WERI-Rb-1 (cell line): Measurements from ENCODE around the gene EPB41L4B.

Experiments used
- DNase-seq: peaks from one replicate; pipeline ENCODE4 v3.0.0-alpha.2; 2020
- H3K27ac ChIP-seq: fragments of 250-450 bp; sonication (Bioruptor Pico); 2 replicates; pipeline ENCODE4 v1.5.1; 2020; ENCODE audit warnings: mild to moderate bottlenecking, moderate library complexity
- H3K27me3 ChIP-seq: fragments of 250-450 bp; sonication (Bioruptor Pico); 2 replicates; pipeline ENCODE4 v1.5.1; 2021; ENCODE audit warnings: mild to moderate bottlenecking, low read depth, moderate library complexity; ENCODE audit not compliant: insufficient read depth, severe bottlenecking
- H3K36me3 ChIP-seq: fragments of 250-450 bp; sonication (Bioruptor Pico); 2 replicates; pipeline ENCODE4 v1.5.1; 2020; ENCODE audit warnings: mild to moderate bottlenecking, moderate library complexity
- H3K4me3 ChIP-seq: 2 replicates; pipeline ENCODE4 v1.5.1; 2011; ENCODE audit warnings: low read depth, mild to moderate bottlenecking, control low read depth, low read length
- H3K9me3 ChIP-seq: fragments of 250-450 bp; sonication (Bioruptor Pico); 2 replicates; pipeline ENCODE4 v1.5.1; 2021; ENCODE audit warnings: mild to moderate bottlenecking, moderate library complexity; ENCODE audit not compliant: severe bottlenecking
- CTCF ChIP-seq: IDR thresholded peaks from 2 replicates; pipeline ENCODE4 v1.5.1; 2011; ENCODE audit warnings: low read depth, mild to moderate bottlenecking, control low read depth, inconsistent platforms, low read length

The EPB41L4B gene

GRCh38 chr9:109295221-109296130 is 25.4 kb downstream of the EPB41L4B start:
- Histone ChIP-seq H3K36me3 (no peaks in the 10 kb centered on the region), H3K27me3 (no peaks in the 10 kb centered on the region), H3K4me3 (no peak overlapping the region), H3K27ac (no peak overlapping the region), H3K9me3 (no peaks in the 10 kb centered on the region)
- no peak for TF ChIP-seq CTCF
- no peak for DNase-seq

- H3K4me3 ChIP-seq = no peak overlapping the region
- peaks cover 4% of the 10 kb centered on the region; the same call in 1 of the 2 replicates for H3K36me3 ChIP-seq
- H3K27ac ChIP-seq = no peak overlapping the region
- H3K27me3 ChIP-seq = no peaks in the 10 kb centered on the region
- no peaks in the 10 kb centered on the region for H3K9me3 ChIP-seq
- no peak for DNase-seq
- TF ChIP-seq CTCF = no peak
Measured at GRCh38 chr9:109290385-109290784, 30.5 kb downstream of the EPB41L4B start.

- TF ChIP-seq CTCF = no peak
- Histone ChIP-seq H3K27me3 (no peaks in the 10 kb centered on the region), H3K36me3 (peaks cover 4% of the 10 kb centered on the region; the same call in 1 of the 2 replicates), H3K9me3 (no peaks in the 10 kb centered on the region), H3K4me3 (no peak overlapping the region), H3K27ac (no peak overlapping the region)
- no peak for DNase-seq
Measured at GRCh38 chr9:109289931-109290330, 30.9 kb downstream of the EPB41L4B start.

- H3K27ac ChIP-seq = no peak overlapping the region
- peaks cover 4% of the 10 kb centered on the region; the same call in 1 of the 2 replicates for H3K36me3 ChIP-seq
- no peak overlapping the region for H3K4me3 ChIP-seq
- H3K27me3 ChIP-seq = no peaks in the 10 kb centered on the region
- TF ChIP-seq CTCF = no peak
- no peaks in the 10 kb centered on the region for H3K9me3 ChIP-seq
- DNase-seq = no peak
Measured at GRCh38 chr9:109289186-109289585, 31.7 kb downstream of the EPB41L4B start.

GRCh38 chr9:109286981-109287380 is 33.9 kb downstream of the EPB41L4B start:
- H3K4me3 ChIP-seq = no peak overlapping the region
- no peak for DNase-seq
- no peaks in the 10 kb centered on the region for H3K27me3 ChIP-seq
- peaks cover 6% of the 10 kb centered on the region for H3K9me3 ChIP-seq
- H3K36me3 ChIP-seq = peaks cover 4% of the 10 kb centered on the region; the same call in 1 of the 2 replicates
- no peak for TF ChIP-seq CTCF
- H3K27ac ChIP-seq = no peak overlapping the region
